ENCODE data around the gene SLC20A1.

SLC20A1 gene

GRCh38 chr2:112644933-112645309 is 818 bp upstream of the SLC20A1 start:
- no peaks in the 10 kb centered on the region for H3K36me3 ChIP-seq (ENCODE audit: control insufficient read depth, insufficient read depth, low read length)
- no peaks in the 10 kb centered on the region; the same call in 1 of the 2 replicates for H3K27me3 ChIP-seq (replicated peaks; ENCODE audit: control insufficient read depth, insufficient read depth, low read length)
- no peak for TF ChIP-seq CTCF (IDR thresholded peaks at IDR 0.05; ENCODE audit: insufficient read depth, low read length, poor library complexity, severe bottlenecking)
- no peak for DNase-seq (ENCODE audit: extremely low read depth, insufficient read length)
- peak overlapping the region; percentile 73 for H3K4me3 ChIP-seq (replicated peaks; ENCODE audit: low read depth, low read length)

GRCh38 chr2:112646102-112646719 is 472 bp downstream of the SLC20A1 start:
- no peak for TF ChIP-seq CTCF (IDR thresholded peaks at IDR 0.05; ENCODE audit: insufficient read depth, low read length, poor library complexity, severe bottlenecking)
- no peak for DNase-seq (ENCODE audit: extremely low read depth, insufficient read length)

GRCh38 chr2:112646791-112647689 is 1.3 kb downstream of the SLC20A1 start:
- H3K36me3 ChIP-seq (ENCODE audit: control insufficient read depth, insufficient read depth, low read length): peaks cover 2% of the 10 kb centered on the region
- H3K27me3 ChIP-seq (replicated peaks; ENCODE audit: control insufficient read depth, insufficient read depth, low read length): no peaks in the 10 kb centered on the region; the same call in 1 of the 2 replicates
- peak overlapping the region; percentile 69 for H3K4me3 ChIP-seq (replicated peaks; ENCODE audit: low read depth, low read length)
- DNase-seq (ENCODE audit: extremely low read depth, insufficient read length): no peak
- peak; percentile 2 for TF ChIP-seq CTCF (IDR thresholded peaks at IDR 0.05; ENCODE audit: insufficient read depth, low read length, poor library complexity, severe bottlenecking)

More at GRCh38 chr2:112646102-112646719, 472 bp downstream of the SLC20A1 start:
- H3K27me3 ChIP-seq (replicated peaks; ENCODE audit: control insufficient read depth, insufficient read depth, low read length): no peaks in the 10 kb centered on the region; the same call in 1 of the 2 replicates
- peak overlapping the region; percentile 69 for H3K4me3 ChIP-seq (replicated peaks; ENCODE audit: low read depth, low read length)
- H3K36me3 ChIP-seq (ENCODE audit: control insufficient read depth, insufficient read depth, low read length): no peaks in the 10 kb centered on the region; the same call in 1 of the 2 replicates

- no peak for TF ChIP-seq CTCF (IDR thresholded peaks at IDR 0.05; ENCODE audit: insufficient read depth, low read length, poor library complexity, severe bottlenecking)
- H3K4me3 ChIP-seq (replicated peaks; ENCODE audit: low read depth, low read length): peak overlapping the region; percentile 69
- DNase-seq (ENCODE audit: extremely low read depth, insufficient read length): no peak
- peaks cover 2% of the 10 kb centered on the region for H3K36me3 ChIP-seq (ENCODE audit: control insufficient read depth, insufficient read depth, low read length)
- no peaks in the 10 kb centered on the region; the same call in 1 of the 2 replicates for H3K27me3 ChIP-seq (replicated peaks; ENCODE audit: control insufficient read depth, insufficient read depth, low read length)
These were observed 2.3 kb downstream of the SLC20A1 start for GRCh38 chr2:112648081-112648480.

GRCh38 chr2:112656679-112657078 is 10.9 kb downstream of the SLC20A1 start:
- H3K36me3 ChIP-seq (ENCODE audit: control insufficient read depth, insufficient read depth, low read length): peaks cover 18% of the 10 kb centered on the region
- no peak for TF ChIP-seq CTCF (IDR thresholded peaks at IDR 0.05; ENCODE audit: insufficient read depth, low read length, poor library complexity, severe bottlenecking)
- no peaks in the 10 kb centered on the region for H3K27me3 ChIP-seq (replicated peaks; ENCODE audit: control insufficient read depth, insufficient read depth, low read length)
- no peak overlapping the region for H3K4me3 ChIP-seq (replicated peaks; ENCODE audit: low read depth, low read length)
- DNase-seq (ENCODE audit: extremely low read depth, insufficient read length): no peak
